Endothelial cell (in vitro differentiated cells): ENCODE data around the gene ZFR. TPM values are rescaled to one million over a fixed set of nuclear protein-coding genes. Genes with fewer than 3 reads are reported as not detected.
"Not testable (repeated sequence)": the region's sequence is repeated elsewhere in the genome, so short reads cannot be mapped to it uniquely, and the experiment has no call there.

Experiments used
- DNase-seq: peaks from one replicate; pipeline ENCODE4 v3.0.0; 2021; ENCODE audit warnings: low spot score
- H3K27ac Mint-ChIP-seq: one replicate; pipeline ENCODE4 v1.8.0; 2021; ENCODE audit warnings: mixed read lengths, inconsistent platforms; ENCODE audit not compliant: unreplicated experiment
- H3K27me3 Mint-ChIP-seq: one replicate; pipeline ENCODE4 v1.8.0; 2021; ENCODE audit warnings: mild to moderate bottlenecking, moderate library complexity, mixed read lengths, inconsistent platforms; ENCODE audit not compliant: unreplicated experiment
- H3K36me3 Mint-ChIP-seq: one replicate; pipeline ENCODE4 v1.8.0; 2021; ENCODE audit warnings: mild to moderate bottlenecking, low read depth, mixed read lengths, inconsistent platforms; ENCODE audit not compliant: unreplicated experiment
- H3K4me1 Mint-ChIP-seq: one replicate; pipeline ENCODE4 v1.8.0; 2021; ENCODE audit warnings: mild to moderate bottlenecking, mixed read lengths, inconsistent platforms; ENCODE audit not compliant: unreplicated experiment
- H3K4me3 Mint-ChIP-seq: one replicate; pipeline ENCODE4 v1.8.0; 2021; ENCODE audit warnings: mild to moderate bottlenecking, mixed read lengths, inconsistent platforms; ENCODE audit not compliant: unreplicated experiment
- H3K9me3 Mint-ChIP-seq: one replicate; pipeline ENCODE4 v1.8.0; 2021; ENCODE audit warnings: mixed read lengths, inconsistent platforms; ENCODE audit not compliant: unreplicated experiment
- CTCF ChIP-seq: fragments of 200-600 bp; sonication (generic); IDR thresholded peaks from one replicate; pipeline ENCODE4 v1.5.0; 2021; ENCODE audit warnings: antibody characterized with exemption; ENCODE audit not compliant: unreplicated experiment
- total RNA-seq: library from RNA; stranded (reverse); fragmentation: NEBNext Ultra II Directional; extraction: Animal tissue kit (Norgen Biotek cat#: 25700); gene quantifications from one replicate; pipeline ENCODE4 v1.2.1, GENCODE V29; 2021; ENCODE audit not compliant: unreplicated experiment

Gene ZFR
- total RNA-seq, 1 donor from 2014 or later = 72.9 TPM

DNA sequence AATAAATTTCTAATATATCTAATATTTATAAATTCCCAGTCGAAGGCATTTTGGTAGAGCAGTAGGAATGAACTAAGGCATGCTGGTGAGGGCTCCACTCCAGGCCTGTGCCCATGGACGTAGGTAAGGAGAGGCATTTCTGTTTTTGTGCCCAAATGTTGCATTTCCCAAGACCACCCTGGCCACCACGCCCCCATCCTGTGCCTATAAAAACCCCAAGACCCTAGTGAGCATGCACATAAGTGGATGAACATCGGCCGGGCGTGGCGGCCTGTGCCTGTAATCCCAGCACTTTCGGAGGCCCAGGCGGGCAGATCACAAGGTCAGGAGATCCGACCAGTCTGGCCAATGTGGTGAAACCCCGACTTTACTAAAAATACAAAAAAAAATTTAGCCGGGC is 121.7 kb downstream of the ZFR start:
- peaks cover 3% of the 10 kb centered on the region for H3K4me1 Mint-ChIP-seq
- H3K27ac Mint-ChIP-seq = no peak overlapping the region

GRCh38 chr5:32321787-32322186 is 122.8 kb downstream of the ZFR start:
- not testable (repeated sequence) for H3K9me3 Mint-ChIP-seq, H3K4me1 Mint-ChIP-seq, H3K27ac Mint-ChIP-seq, H3K36me3 Mint-ChIP-seq, DNase-seq
- peaks cover 18% of the 10 kb centered on the region for H3K27me3 Mint-ChIP-seq
- H3K4me3 Mint-ChIP-seq = peak overlapping the region; percentile 6

More for the DNA sequence above, 121.7 kb downstream of the ZFR start:
- H3K4me3 Mint-ChIP-seq = no peak overlapping the region
- no peak for DNase-seq
- peaks cover 7% of the 10 kb centered on the region for H3K9me3 Mint-ChIP-seq
- H3K36me3 Mint-ChIP-seq = peaks cover 7% of the 10 kb centered on the region
- no peak for TF ChIP-seq CTCF
- peaks cover 17% of the 10 kb centered on the region for H3K27me3 Mint-ChIP-seq

DNA sequence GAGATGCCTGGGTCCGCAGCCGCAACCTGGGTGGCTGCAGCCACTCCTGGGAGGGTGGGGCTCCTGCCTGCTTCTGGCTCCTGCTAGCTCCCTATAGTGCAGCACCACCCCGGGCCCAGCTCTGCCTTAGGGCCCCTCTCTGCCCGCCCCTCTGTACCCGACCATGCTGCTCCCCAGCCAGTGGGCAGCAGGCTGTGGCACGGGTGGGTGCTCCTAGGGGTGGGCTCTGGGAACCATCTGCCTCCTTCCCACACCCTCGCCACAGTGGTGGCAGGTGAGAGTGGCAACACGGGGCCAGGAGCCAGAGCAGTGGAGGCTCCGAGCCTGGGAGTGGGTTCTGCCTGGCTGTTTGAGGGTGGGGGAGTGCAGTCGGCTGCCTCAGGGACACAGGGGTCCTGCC is 124.0 kb downstream of the ZFR start:
- no peak for DNase-seq
- Mint-ChIP-seq H3K9me3 (peaks cover 7% of the 10 kb centered on the region), H3K27me3 (peaks cover 18% of the 10 kb centered on the region), H3K27ac (no peak overlapping the region), H3K4me3 (no peak overlapping the region), H3K4me1 (peaks cover 4% of the 10 kb centered on the region), H3K36me3 (peaks cover 7% of the 10 kb centered on the region)
- TF ChIP-seq CTCF = no peak

- no peak for DNase-seq
- Mint-ChIP-seq H3K4me3 (no peak overlapping the region), H3K27me3 (peaks cover 21% of the 10 kb centered on the region), H3K4me1 (peaks cover 4% of the 10 kb centered on the region), H3K36me3 (peaks cover 7% of the 10 kb centered on the region), H3K27ac (no peak overlapping the region), H3K9me3 (peaks cover 7% of the 10 kb centered on the region)
- TF ChIP-seq CTCF = no peak
Measured at GRCh38 chr5:32319926-32320543, 124.5 kb downstream of the ZFR start.

- no peak for DNase-seq
- no peak for TF ChIP-seq CTCF
- H3K36me3 Mint-ChIP-seq = peaks cover 7% of the 10 kb centered on the region
- peaks cover 4% of the 10 kb centered on the region for H3K4me1 Mint-ChIP-seq
- peaks cover 7% of the 10 kb centered on the region for H3K9me3 Mint-ChIP-seq
- H3K4me3 Mint-ChIP-seq = no peak overlapping the region
- no peak overlapping the region for H3K27ac Mint-ChIP-seq
- peaks cover 21% of the 10 kb centered on the region for H3K27me3 Mint-ChIP-seq
Measured at GRCh38 chr5:32319392-32319791, 125.1 kb downstream of the ZFR start.
